ENCODE measurements around the gene TAX1BP1.
A peak's percentile ranks its signal among the peaks of the same experiment; 100 is the strongest.

Gene TAX1BP1
- total RNA-seq, result 118 to 276 (median 178) reads per million in 18 experiments

DNA sequence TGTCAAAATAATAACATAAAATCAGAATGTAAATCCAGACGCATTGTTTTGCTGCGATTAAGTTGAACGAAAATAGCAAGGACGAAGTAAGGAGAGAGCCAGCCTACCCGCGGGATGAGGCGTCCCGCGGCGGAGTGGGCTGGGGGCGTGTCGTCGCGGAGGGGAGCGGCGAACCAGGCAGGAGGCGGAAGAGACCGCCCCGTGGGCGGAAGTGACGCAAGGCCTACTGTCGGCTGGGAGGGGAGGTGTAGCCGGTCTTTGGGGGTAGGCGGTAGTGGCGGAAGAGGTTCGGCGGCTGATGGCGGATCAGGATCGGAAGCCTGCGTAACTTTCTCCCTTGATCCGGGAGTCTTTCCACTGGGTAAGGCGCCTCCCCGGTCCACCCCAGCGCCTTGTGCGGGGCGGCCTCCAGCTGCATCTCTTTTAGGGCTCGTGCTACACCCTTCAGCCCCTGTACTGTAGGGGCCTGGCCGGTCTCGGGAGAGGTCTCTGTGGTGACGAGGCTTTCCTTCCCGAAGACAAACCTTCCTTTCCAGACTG is at the start of gene TAX1BP1:
Gene TAX1BP1, plus strand, starts transcription at position 254 of the 540 bp plus-strand sequence. CDS start 8,363 bp downstream, outside the sequence.
- peak; percentile 97 to 98 for DNase-seq

DNA sequence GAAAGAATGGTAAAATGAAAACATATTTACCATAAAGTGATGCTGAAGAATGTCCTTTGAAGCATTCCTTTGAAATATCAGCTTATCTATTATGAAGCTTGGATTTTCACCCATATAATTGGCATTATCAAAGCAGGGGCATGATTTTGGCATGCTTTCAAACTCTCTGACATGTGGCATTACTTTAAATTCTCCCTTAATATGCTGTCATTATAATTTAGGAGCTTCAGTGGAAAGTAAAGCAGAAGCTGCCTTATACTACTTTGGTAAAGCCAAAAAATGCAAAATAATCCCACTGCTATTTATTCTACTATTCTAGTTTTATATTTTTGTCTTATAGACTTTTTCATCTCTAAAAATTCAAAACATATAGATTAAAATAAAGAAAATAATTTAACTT is 49.3 kb upstream of the TAX1BP1 start:
- no peak for DNase-seq

DNA sequence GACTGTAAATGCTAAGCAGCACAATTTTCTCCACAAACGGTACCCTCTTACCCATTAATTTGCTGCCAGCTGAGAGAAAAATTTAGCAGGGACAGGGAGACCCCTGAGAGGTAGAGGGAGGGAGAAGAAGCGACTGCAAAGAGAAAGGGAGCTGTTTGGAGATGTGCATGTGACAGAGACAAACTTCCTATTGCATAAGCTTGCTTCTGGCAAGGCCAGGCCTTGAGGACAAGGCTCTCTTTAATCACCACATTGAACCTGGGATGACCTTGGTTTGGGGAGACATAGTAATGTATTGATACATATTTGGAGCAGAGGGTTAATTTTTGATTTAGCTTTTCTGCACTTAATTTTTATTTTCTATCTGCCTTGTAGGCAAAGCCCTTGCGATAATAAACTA is 46.2 kb upstream of the TAX1BP1 start:
- DNase-seq, result peak; percentile 60 to 61

DNA sequence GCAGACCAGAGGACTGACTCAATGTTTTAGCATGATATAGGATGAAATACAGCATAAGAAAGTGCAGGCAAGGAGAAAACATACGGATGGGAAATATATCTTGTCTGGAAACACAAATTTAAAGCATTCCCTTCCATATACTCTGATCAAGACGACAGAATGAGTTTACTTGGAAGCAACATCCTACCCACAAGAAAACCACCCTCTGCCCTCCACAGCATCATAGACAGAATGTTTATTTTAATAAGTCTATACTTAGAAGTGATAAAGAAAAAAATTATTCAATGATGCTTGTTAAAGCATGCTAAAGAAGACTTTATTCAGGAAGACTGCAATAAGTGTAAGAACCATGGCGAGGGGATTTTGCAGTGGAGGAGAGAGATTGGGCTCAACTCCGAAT is 44.9 kb upstream of the TAX1BP1 start:
- no peak for DNase-seq

DNA sequence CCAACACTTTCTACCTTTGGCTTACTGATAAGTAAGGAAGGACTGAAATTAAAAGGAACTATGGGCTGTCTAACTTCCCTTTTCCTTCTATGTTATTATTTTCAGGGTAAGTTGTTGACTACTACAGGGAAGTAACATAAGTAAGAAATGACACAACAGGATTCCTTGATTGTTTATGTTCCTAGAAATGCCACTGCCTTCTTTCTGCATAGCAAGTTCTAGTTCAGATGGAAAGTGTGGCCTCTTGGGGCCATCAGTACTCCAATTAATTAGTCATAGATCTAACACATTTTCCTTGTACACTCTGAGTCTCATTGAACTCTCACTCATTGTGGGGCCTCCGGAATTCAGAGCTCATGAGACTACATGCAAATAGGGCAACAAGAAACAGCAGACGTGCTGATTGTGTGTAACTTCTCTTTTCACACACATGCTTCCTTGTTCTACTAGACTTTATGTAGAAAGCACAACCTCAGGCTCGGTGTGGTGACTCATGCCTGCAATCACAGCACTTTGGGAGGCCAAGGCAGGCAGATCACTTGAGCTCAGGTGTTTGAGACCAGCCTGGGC is 42.0 kb upstream of the TAX1BP1 start:
- DNase-seq, result peak; percentile 90 to 92

DNA sequence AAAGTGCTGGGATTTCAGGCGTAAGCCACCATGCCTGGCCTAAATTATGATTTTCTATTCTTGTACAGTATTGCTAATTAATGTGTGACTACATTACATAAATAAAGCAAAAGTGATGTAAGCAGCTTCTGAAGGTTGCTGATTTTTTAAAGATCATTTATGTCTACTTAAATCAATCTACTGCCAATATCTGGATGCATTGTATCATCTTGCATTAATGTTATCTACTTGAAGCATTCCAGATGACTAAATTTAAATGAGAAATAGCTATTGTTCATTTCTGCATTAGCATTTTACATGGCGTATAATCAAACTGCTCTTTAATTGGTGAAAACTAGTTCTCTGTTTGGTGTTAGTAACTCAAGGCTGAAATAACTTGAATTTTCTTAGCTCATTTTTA is 40.2 kb upstream of the TAX1BP1 start:
- DNase-seq, result no peak

DNA sequence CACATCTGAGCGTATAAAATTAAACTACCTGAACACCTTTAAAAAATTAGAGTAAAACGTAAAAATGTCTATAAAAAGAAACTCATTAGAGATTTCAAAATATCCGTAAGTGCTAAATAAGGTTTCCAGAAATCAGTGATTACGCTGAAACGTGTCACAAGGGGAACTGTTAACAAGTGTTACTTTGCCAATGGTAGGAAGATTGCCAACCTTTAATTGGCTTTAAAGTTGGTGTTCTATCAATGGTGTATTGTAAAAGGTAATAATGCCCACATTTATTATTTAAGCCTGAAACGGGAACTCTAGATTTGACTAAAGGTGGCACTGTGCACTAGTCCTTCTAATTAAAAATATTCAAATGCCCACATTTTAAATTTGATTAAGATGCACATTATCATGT is 39.5 kb upstream of the TAX1BP1 start:
- no peak for DNase-seq

DNA sequence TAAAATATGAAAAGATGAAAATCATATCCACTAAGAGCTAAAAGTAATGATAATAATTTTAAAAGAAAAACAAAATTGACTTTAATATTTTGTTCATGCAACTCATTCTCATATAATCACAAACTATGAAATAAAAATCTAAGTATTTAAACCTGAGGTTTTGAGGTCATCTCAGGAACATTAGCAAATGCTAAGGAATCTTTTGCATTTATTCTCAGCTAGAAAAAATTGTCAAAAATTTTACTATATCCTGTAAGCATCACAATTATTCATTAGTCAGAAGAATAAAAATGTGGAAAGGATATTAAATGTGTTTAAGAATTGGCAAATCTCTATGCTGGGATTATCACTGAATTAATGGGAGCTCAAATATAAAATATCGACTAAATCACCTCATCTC is 36.8 kb upstream of the TAX1BP1 start:
- no peak for DNase-seq

DNA sequence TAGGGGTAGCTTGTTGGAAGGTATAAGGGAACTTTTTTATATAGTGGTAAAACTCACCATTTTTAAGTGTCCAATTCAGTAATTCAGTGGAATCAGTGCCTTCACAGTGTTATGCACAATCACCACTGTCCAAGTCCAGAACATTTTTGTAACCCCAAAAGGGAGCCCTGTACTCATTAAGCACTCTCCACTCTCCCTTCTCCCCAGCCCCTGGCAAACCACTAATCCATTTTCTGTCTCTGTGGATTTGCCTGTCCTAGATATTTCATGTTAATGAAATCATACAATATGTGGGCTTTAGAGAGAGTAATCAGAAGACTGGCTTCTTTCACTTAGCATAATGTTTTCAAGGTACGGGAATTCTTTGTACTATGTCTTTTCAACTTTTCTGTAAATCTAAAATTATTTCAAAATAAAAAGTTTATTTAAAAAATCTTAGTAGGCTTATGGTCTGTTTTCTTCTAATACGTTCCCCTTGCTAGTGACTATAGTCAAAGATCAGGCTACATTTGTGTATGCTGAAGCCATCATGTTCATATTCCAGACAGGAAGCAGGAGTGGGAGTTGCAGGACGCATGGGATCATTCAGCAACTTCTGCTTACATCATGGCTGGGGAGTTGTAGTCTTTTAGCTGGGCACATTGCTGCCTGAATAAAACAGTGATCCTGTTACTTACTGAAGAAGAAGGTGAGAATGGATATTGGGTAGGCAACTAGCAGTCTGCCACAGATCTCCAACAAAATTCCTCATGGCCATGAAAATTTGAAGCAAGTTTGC is 35.4 kb upstream of the TAX1BP1 start:
- peak; percentile 57 to 78 for DNase-seq

DNA sequence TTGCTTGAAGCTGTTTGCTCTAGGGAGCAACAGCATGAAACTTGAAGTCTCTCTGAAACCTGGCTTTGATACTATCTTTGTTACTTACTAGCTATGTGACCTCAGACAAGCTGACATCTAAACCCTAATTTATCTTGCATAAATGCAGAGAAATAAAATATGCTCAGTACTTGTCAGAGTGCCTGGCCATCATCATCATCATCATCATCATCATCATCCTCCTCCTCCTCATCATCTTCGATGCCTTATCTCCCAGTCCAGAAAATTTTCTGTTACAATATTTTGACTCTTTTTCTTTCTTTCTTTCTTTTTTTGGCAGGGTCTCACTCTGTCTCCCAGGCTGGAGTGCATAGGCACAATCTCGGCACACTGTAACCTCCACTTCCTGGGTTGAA is 34.8 kb upstream of the TAX1BP1 start:
- DNase-seq, result no peak

DNA sequence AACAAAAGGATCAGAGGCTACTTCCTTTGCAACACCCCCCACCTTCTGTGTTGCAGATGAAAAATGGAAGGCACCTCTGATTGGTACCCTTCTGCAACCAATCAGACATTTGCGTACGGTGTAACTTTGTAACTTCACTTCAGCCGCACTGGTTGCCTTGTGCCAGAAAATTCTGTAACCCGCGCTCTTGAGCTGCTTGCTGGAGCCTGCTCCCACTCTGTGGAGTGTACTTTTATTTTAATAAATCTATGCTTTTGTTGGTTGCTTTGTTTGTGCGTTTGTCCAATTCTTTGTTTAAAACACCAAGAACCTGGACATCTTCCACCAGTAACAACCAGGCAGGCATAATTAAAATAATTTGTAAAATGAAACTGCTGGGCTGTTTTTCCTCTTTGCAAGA is 31.5 kb upstream of the TAX1BP1 start:
- no peak for DNase-seq

DNA sequence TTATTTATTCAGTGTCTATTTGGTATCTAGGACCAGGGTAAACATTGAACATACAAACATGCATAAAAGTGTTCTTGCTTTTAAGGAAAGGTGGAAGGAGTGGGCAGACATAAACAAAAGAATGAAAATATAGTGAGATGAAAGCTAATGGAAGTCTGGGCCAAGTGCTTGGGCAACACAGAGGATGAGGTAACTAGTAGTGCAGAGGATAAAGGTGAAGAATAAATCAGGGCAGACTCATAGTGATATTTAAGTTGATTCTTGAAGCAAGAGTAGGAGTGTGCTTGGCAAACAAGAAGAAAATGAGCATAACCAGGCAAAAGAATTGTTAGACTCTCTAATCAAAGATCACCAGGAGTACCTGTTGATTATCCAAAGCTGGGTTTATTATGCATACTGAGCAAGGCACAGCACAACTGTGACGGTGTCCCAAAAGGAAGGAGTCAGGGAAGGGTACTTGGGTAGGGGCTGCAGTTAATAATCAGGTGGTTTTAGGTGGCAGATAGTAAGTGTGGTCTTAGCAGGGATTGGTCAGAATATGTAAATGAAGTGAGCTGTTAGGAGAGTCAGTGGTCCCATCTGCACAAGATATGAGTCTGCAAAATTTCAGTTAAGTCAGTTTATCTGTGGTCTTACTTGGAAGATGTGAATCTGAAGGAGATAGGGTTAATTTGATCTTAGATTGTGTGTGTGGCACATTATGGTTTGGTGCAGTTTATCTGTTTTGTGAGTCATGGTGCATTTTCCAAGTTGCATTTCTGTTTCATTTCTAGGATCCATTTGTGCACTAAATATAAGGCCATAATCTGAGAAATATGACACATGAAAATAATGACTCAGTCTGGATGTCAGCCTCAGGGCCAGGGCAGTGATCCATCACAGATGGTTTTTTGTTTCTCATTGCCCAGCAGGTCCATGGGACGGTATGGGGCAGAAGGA is 30.6 kb upstream of the TAX1BP1 start:
- DNase-seq, result no peak

DNA sequence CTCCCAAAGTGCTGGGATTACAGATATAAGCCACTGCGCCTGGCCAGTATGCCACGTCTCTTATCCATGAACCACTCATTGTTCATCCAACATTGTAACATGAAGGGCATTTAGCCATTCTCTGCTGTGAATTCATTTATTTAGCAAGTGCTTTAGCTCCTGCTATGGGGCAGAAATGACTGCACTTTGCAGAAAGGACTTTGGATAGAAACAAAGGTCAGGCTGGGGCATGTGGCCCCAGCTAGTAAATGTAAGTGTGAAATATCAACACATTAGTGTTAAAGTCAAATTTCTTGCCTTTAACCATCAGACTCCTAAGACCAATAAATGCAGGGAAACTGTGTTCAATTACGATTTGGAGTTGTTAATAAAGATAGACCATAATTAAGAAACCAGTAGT is 27.7 kb upstream of the TAX1BP1 start:
- no peak for DNase-seq

DNA sequence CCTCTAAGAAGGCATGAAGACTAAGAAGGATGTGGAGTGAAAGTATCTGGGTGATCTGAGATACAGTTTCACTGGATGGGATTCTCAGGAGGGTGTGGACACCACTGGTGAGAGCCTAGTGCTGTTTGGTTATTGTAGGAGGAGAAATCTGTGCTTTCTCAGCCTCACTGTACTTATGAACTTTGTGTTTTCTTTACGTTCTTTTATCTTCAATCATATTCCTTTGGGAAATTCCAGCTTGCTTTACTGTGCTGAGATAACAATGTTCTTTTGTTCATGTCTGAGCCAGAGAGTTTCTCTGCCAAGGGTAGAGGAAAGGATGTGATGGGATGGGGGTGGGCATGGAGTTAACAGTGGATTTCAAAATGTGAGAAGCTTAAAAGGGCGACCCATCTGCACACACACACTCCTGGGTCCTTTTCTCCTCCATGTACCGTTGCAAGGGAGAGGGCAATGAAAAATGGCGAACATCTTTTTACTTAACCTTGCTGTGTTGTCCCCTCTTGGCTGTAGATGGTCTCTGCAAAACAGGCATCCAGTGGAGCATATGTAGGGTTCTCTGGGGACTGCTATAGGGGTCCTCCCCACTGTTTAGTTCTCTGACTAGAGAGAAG is 25.0 kb upstream of the TAX1BP1 start:
- no peak for DNase-seq

DNA sequence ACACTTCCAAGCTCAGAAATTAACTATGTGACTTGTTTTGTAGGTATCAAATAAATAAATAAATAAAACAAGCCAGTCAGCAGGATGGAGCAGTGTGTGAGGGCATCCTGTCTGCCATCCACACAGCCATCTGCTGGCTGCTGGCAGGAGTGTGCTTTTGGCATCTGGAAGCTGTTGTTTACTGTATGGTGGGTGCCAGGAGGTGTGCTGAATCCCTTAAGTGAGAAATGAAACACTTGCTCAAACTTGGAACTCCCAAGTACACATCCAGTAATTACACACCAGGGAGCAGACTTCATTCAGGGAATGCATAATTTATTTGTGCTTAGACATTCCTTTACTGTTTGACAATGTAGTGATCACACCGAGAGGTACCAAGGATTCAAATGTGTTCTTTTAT is 16.9 kb upstream of the TAX1BP1 start:
- DNase-seq, result peak in 1 of 2 donors; percentile 9

DNA sequence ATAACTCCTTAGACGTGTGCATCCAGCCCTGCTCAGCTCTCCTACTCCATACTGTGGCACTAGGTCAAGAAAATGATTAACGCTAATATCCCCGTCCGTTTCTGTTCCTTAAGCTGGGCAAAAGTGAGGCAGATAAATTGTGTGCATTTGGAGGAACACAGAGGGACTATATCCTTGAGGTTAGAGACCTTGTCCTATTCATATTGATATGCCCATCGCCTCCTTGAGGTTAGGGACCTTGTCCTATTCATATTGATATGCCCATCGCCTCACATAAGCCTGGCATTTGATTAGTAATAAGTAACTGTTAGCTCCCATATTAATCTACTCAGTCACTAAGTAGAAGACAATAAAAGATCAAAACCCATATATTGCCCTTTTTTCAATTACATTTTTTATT is 12.9 kb upstream of the TAX1BP1 start:
- DNase-seq, result no peak

DNA sequence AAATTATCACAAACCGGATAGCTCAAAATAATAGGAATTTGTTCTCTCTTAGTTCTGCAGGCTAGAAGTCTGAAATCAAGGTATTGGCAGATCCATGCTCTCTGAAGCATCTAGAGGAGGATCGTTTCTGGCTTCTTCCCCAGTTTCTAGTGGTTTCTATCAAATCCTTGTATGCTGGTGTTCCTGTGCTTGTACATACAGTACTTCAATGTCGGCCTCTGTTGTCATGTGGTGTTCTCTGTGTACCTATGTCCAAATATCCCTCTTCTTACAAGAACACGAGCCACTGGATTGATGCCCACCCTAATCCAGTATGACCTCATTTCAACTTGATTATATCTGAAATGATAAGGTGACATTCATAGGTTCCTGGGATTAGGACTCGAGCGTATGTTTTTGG is 9.8 kb upstream of the TAX1BP1 start:
- no peak for DNase-seq

DNA sequence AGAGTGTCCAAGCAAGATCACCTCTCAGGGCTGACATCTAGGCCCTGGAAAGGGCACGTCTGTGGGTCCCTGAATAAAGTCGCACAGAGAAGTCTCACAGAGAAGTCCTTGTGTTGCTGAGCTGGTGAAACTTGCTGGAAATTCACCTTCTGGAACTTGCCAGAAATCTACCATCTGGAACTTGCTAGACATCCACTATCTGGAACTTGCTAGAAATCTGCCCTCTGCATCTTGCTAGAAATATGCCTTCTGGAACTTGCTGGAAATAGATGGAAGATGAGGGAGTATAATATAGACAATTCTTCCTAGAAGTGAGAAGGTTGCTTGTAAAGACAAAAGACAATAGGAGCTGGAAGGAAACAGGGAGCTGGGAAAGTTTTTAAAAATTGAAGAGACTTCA is 5.4 kb upstream of the TAX1BP1 start:
- DNase-seq, result no peak

DNA sequence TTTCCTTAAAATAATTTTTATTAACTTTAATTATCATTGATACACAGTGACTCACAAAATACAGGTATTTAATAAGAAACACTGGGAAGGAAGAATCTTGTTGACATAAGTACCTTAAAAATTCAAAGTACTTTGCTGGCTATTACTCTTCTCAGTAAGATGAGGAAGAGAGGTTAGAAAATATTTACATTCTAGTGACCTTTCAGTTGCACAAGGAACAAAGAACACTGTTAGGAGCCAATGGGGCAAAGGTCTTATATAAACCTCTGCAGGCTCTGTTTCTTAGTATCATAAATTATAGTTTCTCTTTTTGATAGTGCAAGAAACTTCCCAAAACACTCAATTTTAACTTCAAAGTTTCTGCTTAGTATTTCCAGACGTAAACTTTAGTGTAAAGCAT is 4.8 kb upstream of the TAX1BP1 start:
- no peak for DNase-seq

DNA sequence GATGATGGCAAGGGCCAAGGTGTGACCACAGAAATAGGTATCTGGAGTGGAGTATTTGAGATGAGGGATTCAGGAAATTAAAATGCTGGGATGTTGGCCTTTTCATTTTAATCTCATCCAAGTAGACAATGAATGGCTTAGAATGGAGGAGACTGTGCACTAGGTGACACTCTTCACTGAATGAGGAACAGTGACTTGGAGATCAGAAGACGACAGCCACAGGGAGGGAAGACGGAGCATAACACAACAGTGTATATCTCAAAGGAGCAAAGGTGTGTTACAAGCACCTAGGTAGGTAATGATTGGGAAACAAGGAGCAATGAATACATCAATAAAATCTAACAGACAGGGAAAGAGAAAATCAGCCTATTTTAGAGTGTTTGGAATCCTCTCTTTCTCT is 4.1 kb upstream of the TAX1BP1 start:
- DNase-seq, result no peak

DNA sequence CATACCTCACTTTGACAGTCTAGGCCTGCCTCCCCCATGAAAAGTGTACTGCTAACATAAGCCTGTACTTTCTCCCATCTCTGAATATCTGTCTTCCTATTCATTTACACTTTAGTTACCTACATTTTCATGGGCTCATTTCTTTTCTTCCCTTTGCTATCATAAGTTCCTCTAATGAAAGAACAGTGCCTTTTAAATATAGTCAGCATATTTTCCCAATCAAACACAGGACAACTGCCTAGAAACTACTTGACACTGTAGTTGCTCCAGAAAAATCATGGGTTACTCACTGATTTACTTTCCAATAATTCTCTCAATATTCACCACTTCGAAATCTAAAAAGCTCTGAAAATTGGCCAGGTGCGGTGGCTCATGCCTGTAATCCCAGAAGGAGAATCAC is 2.8 kb upstream of the TAX1BP1 start:
- DNase-seq, result no peak

DNA sequence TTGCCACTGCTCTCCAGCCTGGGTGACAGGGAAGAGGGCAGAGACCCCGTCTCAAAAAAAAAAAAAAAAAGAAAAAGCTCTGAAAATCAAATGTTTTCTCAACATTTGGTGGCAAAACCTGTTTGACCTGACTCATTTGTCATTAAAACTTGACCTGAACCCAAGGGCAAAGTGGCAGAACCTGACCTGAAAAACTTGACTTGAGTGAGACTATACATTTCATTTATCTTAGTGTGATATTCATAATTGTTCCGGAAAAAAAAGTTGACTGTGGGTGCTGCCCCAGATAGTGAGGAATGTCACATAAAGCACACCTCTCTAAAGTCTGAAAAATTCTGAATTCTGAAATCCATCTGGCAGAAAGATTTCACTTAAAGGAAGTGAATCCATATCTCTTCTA is 2.3 kb upstream of the TAX1BP1 start:
- no peak for DNase-seq

All from inflammatory macrophage (primary cell).